GM12865 (cell line): Measurements from ENCODE around the gene PDE8A.

Experiments
- DNase-seq: peaks from one replicate; pipeline ENCODE4 v3.0.0; 2010; ENCODE audit warnings: low read depth
- H3K4me3 ChIP-seq: 2 replicates; pipeline ENCODE4 v1.5.1; 2011; ENCODE audit warnings: mild to moderate bottlenecking, low read depth, low read length, control low read depth
- TF ChIP-seq, protein P1 (sequence below): IDR thresholded peaks from 2 replicates; pipeline ENCODE4 v1.5.1; 2011; ENCODE audit warnings: low read length, control low read depth, low read depth, inconsistent platforms; ENCODE audit not compliant: insufficient read depth; ENCODE audit errors: missing control alignments

Gene PDE8A

DNA sequence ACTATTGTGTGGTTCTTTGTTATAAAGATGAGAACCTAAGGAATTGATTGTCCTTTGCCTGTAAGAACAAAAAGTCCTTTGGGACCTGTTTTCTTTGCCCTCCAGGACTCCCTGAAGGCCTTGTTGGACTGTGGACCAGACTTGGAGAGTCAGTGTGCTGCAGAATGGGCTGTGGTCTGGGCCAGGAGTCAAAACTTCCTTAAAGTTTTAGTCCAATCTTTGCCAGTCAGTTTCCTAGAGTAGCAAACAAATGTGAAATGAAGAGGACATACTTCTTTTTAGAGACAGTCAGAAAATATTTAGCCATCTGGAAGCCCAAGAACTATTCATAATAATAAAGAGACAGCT, 45.4 kb downstream of the PDE8A start:
- DNase-seq: no peak
- H3K4me3 ChIP-seq: no peak overlapping the region
- TF ChIP-seq, protein P1, sequence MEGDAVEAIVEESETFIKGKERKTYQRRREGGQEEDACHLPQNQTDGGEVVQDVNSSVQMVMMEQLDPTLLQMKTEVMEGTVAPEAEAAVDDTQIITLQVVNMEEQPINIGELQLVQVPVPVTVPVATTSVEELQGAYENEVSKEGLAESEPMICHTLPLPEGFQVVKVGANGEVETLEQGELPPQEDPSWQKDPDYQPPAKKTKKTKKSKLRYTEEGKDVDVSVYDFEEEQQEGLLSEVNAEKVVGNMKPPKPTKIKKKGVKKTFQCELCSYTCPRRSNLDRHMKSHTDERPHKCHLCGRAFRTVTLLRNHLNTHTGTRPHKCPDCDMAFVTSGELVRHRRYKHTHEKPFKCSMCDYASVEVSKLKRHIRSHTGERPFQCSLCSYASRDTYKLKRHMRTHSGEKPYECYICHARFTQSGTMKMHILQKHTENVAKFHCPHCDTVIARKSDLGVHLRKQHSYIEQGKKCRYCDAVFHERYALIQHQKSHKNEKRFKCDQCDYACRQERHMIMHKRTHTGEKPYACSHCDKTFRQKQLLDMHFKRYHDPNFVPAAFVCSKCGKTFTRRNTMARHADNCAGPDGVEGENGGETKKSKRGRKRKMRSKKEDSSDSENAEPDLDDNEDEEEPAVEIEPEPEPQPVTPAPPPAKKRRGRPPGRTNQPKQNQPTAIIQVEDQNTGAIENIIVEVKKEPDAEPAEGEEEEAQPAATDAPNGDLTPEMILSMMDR: no peak

DNA sequence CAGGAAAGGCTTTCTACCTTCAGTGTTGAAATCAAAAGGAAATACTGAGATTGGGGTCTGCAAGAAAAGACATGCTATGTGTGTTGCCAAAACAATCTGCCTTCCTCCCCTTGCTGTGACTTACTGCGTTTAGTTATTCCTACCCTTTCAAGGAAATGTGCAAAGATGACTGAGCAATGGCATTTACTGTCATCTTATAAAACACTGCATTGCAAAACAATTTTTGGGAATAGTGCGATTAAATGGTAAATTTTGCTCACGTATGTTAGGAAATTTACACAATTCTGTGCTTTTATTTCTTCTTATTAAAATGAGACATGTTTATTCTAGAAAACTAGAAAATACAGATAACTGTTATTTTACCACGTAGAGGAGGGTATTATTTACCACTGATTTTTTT, 45.8 kb downstream of the PDE8A start:
- TF ChIP-seq, protein P1: no peak
- DNase-seq: no peak
- no peak overlapping the region for H3K4me3 ChIP-seq

DNA sequence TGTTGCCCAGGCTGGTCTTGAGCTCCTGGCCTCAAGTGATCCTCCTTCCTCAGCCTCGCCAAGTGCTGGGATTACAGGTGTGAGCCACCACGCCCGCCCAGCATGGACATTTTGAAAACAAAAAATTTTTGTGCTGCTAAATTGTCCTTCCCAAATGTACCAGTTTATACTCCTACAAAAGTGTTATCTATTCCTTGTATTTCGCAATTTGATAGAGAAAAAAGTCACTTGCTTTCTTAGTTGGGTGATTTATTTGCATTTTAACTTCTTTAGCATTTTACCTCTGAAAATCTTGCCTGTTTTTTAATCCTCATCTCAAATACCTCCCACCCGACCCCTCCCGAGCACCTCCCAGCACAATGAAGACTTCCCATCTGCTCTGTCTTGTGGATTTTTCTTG, 46.8 kb downstream of the PDE8A start:
- H3K4me3 ChIP-seq: no peak overlapping the region
- TF ChIP-seq, protein P1: no peak
- no peak for DNase-seq

DNA sequence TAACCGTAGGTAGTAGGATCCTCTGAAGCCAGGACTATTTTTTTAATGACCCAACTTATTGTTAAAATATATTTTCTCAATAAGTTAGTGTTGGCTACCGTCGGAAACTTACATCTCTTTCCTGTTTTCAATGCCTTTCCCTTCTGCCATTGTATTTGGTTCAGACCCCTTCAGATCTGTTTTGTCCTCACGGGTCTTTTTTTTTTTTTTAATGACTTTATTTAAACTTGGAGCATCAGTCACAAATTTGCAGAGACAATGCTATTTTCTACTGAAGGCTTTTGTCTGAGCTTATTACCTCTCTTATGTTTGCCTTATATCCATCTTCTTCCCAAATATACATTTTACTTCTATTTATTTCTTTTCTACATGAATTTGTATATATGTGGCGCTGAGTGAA, 47.6 kb downstream of the PDE8A start:
- TF ChIP-seq, protein P1: no peak
- DNase-seq: no peak
- H3K4me3 ChIP-seq: no peak overlapping the region

DNA sequence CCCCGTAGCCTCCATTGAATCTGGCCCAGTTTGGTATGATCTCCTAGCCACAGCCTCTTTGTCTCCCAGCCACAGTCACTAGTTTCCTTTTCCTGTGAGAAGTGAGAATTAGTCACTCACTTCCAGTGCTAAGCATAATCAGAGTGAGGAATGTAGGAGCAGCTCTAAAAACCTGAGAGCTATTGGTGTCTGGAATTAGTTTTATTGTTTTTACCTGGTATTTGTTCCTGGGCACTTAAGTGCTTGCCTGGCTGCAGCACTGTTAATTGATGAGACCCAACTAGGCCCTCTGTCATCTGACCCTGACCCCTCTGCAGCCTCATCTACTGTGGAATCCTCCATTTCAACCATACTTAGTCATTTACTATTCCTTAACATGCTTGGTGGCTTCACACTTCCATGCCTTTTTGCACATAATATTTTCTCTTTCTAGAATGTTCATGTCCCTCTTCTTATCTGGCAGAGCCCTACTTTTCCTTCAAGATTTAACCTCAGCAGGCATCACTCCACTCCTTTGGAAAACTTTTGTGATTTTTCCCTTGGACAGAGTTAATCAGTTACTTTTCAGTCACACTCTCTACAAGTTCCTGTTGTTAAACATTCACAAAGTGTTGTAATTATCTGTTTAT, 48.8 kb downstream of the PDE8A start:
- TF ChIP-seq, protein P1: no peak
- DNase-seq: peak; percentile 31
- no peak overlapping the region for H3K4me3 ChIP-seq

DNA sequence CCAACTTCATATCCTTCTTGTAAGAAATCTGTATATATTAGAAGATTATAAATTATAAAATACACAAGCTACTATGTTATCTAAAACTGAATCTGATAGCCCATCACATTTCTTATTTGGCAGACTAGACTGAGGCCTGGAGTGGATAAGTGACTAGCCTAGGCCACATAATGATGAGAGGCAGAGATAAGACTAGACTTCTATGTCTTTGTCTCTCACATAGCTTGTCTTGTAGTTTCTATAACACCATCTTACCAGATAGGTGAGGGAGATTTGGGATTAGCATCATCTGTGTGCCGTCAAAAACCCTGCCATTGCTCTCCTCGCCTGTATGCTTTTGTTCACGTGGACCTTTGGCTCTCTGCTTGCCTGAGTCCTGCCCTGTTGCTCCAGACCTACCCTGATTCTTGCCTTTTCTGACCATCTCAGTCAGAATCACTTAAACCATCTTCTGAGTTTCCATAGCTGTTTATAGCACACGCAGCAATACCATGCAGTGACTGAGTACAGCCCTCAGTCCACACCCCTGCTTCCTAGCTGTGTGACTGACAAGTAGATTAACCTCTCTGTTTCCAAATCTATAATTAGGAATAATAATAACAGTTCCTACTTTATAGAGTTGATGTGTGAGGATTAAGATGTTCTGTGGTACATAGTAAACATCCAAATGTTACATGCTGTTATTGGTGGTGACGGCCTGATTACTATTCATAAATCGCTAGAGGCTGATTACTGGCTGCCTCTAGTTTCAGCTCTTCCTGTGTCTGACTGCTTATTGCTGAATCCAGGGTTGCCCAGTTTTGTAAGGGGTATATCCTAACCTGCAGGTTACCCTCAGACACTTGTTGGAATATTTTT, 49.7 kb downstream of the PDE8A start:
- TF ChIP-seq, protein P1: no peak
- DNase-seq: no peak
- no peak overlapping the region for H3K4me3 ChIP-seq
